Subcutaneous adipose tissue (tissue), 4 donors: ENCODE results near the gene INTS11. TPM values are rescaled to one million over a fixed set of nuclear protein-coding genes. Genes with fewer than 3 reads are reported as not detected.

Experiments
- CTCF ChIP-seq: fragments of 450-650 bp; IDR thresholded peaks from one replicate; pipeline ENCODE4 v1.5.1; 2016; ENCODE audit warnings: low read depth, mild to moderate bottlenecking, control low read depth, antibody characterized with exemption, moderate library complexity
- small RNA-seq: library from RNA; depleted of rRNA; stranded (forward); fragments of <200 nt; gene quantifications from one replicate; pipeline ENCODE3, GENCODE V24; 2016
- total RNA-seq, 4 donors: library from RNA; depleted of rRNA; stranded (reverse); fragments of >200 nt; gene quantifications; one replicate each; pipeline ENCODE4 v1.1.0, GENCODE V29; 2016

INTS11 gene
- total RNA-seq, 4 donors from 2014 or later = 50.5 to 122 (median 60.6) TPM

GRCh38 chr1:1267488-1268283, 56.8 kb downstream of the INTS11 start:
- no peak for TF ChIP-seq CTCF

- no peak for TF ChIP-seq CTCF
Measured at GRCh38 chr1:1264868-1265272, 59.6 kb downstream of the INTS11 start.

- no peak for TF ChIP-seq CTCF
Measured at GRCh38 chr1:1264026-1264425, 60.4 kb downstream of the INTS11 start.

- TF ChIP-seq CTCF = no peak
Measured at GRCh38 chr1:1262758-1263157, 61.7 kb downstream of the INTS11 start.

- TF ChIP-seq CTCF = no peak
Measured at GRCh38 chr1:1262071-1262470, 62.4 kb downstream of the INTS11 start.

Small RNA genes lying within 50 kb of the gene (small RNA-seq; reads per million reads assigned to genes)
- gene MIR6726 = not detected

Other genes starting within 250 kb of the INTS11 start
- 10 to 100 TPM in 1 of 4 donors, 1 to 10 TPM in 3; 3.7 to 14.7 (median 7.2) TPM for gene C1orf159, start 208.6 kb downstream of the INTS11 start, total RNA-seq
- under 1 TPM in 1 of 4 donors, not detected in 3; 0.19 TPM for gene TTLL10, start 150.8 kb downstream of the INTS11 start, total RNA-seq
- 1 to 10 TPM in 1 of 4 donors, under 1 TPM in 1, not detected in 2; 0.44 to 2.6 TPM for gene TNFRSF18, start 118.1 kb downstream of the INTS11 start, total RNA-seq
- 1 to 10 TPM in 2 of 4 donors, under 1 TPM in 1, not detected in 1; 0.68 to 4.7 (median 1.6) TPM for gene TNFRSF4, start 110.5 kb downstream of the INTS11 start, total RNA-seq
- 100 to 1,000 TPM in 2 of 4 donors, 10 to 100 TPM in 2; 42.6 to 143 (median 87.8) TPM for gene SDF4, start 92.7 kb downstream of the INTS11 start, total RNA-seq
- 10 to 100 TPM in 1 of 4 donors, 1 to 10 TPM in 3; 7.2 to 13.9 (median 7.8) TPM for gene B3GALT6, start 92.4 kb downstream of the INTS11 start, total RNA-seq
- 1 to 10 TPM in 3 of 4 donors, not detected in 1; 1.1 to 2.3 (median 1.4) TPM for gene C1QTNF12, start 77.9 kb downstream of the INTS11 start, total RNA-seq
- 10 to 100 TPM; 20.1 to 35.4 (median 33.5) TPM for gene UBE2J2, start 50.8 kb downstream of the INTS11 start, total RNA-seq
- gene SCNN1D, start 44.2 kb downstream of the INTS11 start, total RNA-seq = 1 to 10 TPM in 3 of 4 donors, under 1 TPM in 1; 0.82 to 4.1 (median 1.5) TPM
- gene ACAP3, start 16.7 kb downstream of the INTS11 start, total RNA-seq = 10 to 100 TPM; 13.4 to 43.3 (median 18.8) TPM
- 10 to 100 TPM in 3 of 4 donors, 1 to 10 TPM in 1; 7.2 to 12.9 (median 10.9) TPM for gene PUSL1, start 16.1 kb downstream of the INTS11 start, total RNA-seq
- gene CPTP, start 142 bp upstream of the INTS11 start, total RNA-seq = 10 to 100 TPM in 1 of 4 donors, 1 to 10 TPM in 3; 4.9 to 33.0 (median 9.4) TPM
- under 1 TPM in 2 of 4 donors, not detected in 2; 0.22 to 0.75 TPM for gene TAS1R3, start 6.6 kb upstream of the INTS11 start, total RNA-seq
- 10 to 100 TPM; 26.2 to 80.3 (median 39.5) TPM for gene DVL1, start 24.8 kb upstream of the INTS11 start, total RNA-seq
- gene MXRA8, start 33.9 kb upstream of the INTS11 start, total RNA-seq = 100 to 1,000 TPM in 3 of 4 donors, 10 to 100 TPM in 1; 48.8 to 226 (median 163) TPM
- 100 to 1,000 TPM in 1 of 4 donors, 10 to 100 TPM in 3; 53.6 to 153 (median 83.5) TPM for gene AURKAIP1, start 50.5 kb upstream of the INTS11 start, total RNA-seq
- 100 to 1,000 TPM; 146 to 268 (median 194) TPM for gene CCNL2, start 74.7 kb upstream of the INTS11 start, total RNA-seq
- gene MRPL20, start 82.6 kb upstream of the INTS11 start, total RNA-seq = 100 to 1,000 TPM in 3 of 4 donors, 10 to 100 TPM in 1; 87.9 to 222 (median 116) TPM
- gene ANKRD65, start 96.6 kb upstream of the INTS11 start, total RNA-seq = 10 to 100 TPM in 2 of 4 donors, 1 to 10 TPM in 2; 4.1 to 15.4 (median 8.7) TPM
- gene VWA1, start 111.0 kb upstream of the INTS11 start, total RNA-seq = 10 to 100 TPM in 2 of 4 donors, 1 to 10 TPM in 2; 6.0 to 21.3 (median 10.3) TPM
- gene ATAD3C, start 125.0 kb upstream of the INTS11 start, total RNA-seq = under 1 TPM in 1 of 4 donors, not detected in 3; 0.19 TPM
- 10 to 100 TPM in 2 of 4 donors, 1 to 10 TPM in 2; 5.4 to 23.6 (median 11.2) TPM for gene ATAD3B, start 147.1 kb upstream of the INTS11 start, total RNA-seq
- 10 to 100 TPM in 3 of 4 donors, 1 to 10 TPM in 1; 9.3 to 22.6 (median 12.9) TPM for gene ATAD3A, start 187.5 kb upstream of the INTS11 start, total RNA-seq
- gene TMEM240, start 216.0 kb upstream of the INTS11 start, total RNA-seq = 1 to 10 TPM in 3 of 4 donors, not detected in 1; 1.3 to 5.1 (median 3.2) TPM